HG02852 (cell line): ENCODE measurements around the gene NAA60.

ENCODE experiments used
- ATAC-seq: cut with Tn5 transposase; IDR thresholded peaks from one replicate; pipeline ENCODE4 v1.9.1; 2021; ENCODE audit warnings: mild to moderate bottlenecking, moderate library complexity; ENCODE audit not compliant: unreplicated experiment

Gene NAA60

GRCh38 chr16:3536271-3536731, 92.8 kb downstream of the NAA60 start:
- no peak for ATAC-seq
